HEK293 (cell line): Measurements from ENCODE around the gene ZCCHC24.

ENCODE experiments used
- CTCF ChIA-PET: fragments of 350-600 bp; formaldehyde crosslinking; extraction: SDS; loops from one replicate; lab custom pipeline; 2021; ENCODE audit warnings: antibody characterized with exemption; lab: Yijun Ruan, JAX
- POLR2A ChIA-PET: fragments of 300-600 bp; formaldehyde crosslinking; extraction: SDS; loops from one replicate; lab custom pipeline; 2020; ENCODE audit warnings: antibody characterized with exemption, inconsistent platforms; lab: Yijun Ruan, JAX
- H3K27ac ChIP-seq: fragments of 200-500 bp; sonication (Bioruptor generic); 2 replicates; pipeline ENCODE4 v1.5.1; 2014; ENCODE audit warnings: low read depth, low read length, control low read depth, inconsistent platforms; ENCODE audit errors: extremely low read depth
- H3K36me3 ChIP-seq, 2 experiments: fragments of 200-500 bp in 1 of 2; sonication (Bioruptor generic) in 1 of 2; 1 replicate in 1 of 2; 2 replicates in 1 of 2; pipeline ENCODE4 v1.5.1; 2014 to 2017; ENCODE audit warnings: inconsistent platforms in 2 of 2, low read length in 2 of 2; ENCODE audit not compliant: control insufficient read depth in 2 of 2, insufficient read depth in 1 of 2
- H3K4me1 ChIP-seq: fragments of 200-500 bp; sonication (Bioruptor generic); 2 replicates; pipeline ENCODE4 v1.5.1; 2014; ENCODE audit warnings: mild to moderate bottlenecking, low read length, inconsistent platforms; ENCODE audit not compliant: control insufficient read depth, insufficient read depth
- H3K4me3 ChIP-seq: 2 replicates; pipeline ENCODE4 v1.5.1; 2011; ENCODE audit warnings: low read depth, mild to moderate bottlenecking, control low read depth, low read length, moderate library complexity
- H3K9me3 ChIP-seq: fragments of 200-500 bp; sonication (Bioruptor generic); 2 replicates; pipeline ENCODE4 v1.5.1; 2014; ENCODE audit warnings: low read depth, low read length, inconsistent platforms; ENCODE audit not compliant: control insufficient read depth, insufficient read depth
- CTCF ChIP-seq: fragments of 450-650 bp; formaldehyde crosslinking; IDR thresholded peaks from 2 replicates; pipeline ENCODE4 v1.5.1; 2016; ENCODE audit warnings: missing biosample characterization, missing genetic modification characterization
- EGR2 ChIP-seq: fragments of 450-650 bp; formaldehyde crosslinking; IDR thresholded peaks from 2 replicates; pipeline ENCODE4 v1.5.1; 2016; ENCODE audit warnings: low read depth, missing biosample characterization, missing genetic modification characterization
- GFI1B ChIP-seq: fragments of 450-650 bp; formaldehyde crosslinking; IDR thresholded peaks from 2 replicates; pipeline ENCODE4 v1.5.1; 2016; ENCODE audit warnings: missing biosample characterization, missing genetic modification characterization
- GLIS1 ChIP-seq: fragments of 450-650 bp; formaldehyde crosslinking; IDR thresholded peaks from 2 replicates; pipeline ENCODE4 v1.5.1; 2016; ENCODE audit warnings: missing biosample characterization, missing genetic modification characterization
- HOXD13 ChIP-seq: sonication (generic); formaldehyde crosslinking; IDR thresholded peaks from 2 replicates; pipeline ENCODE4 v1.8.0; 2022; ENCODE audit warnings: missing genetic modification reagents, borderline replicate concordance
- KLF1 ChIP-seq: fragments of 450-650 bp; formaldehyde crosslinking; IDR thresholded peaks from 2 replicates; pipeline ENCODE4 v1.5.1; 2016; ENCODE audit warnings: missing biosample characterization, missing genetic modification characterization
- KLF17 ChIP-seq: fragments of 450-650 bp; formaldehyde crosslinking; IDR thresholded peaks from 2 replicates; pipeline ENCODE4 v1.5.1; 2016; ENCODE audit warnings: missing biosample characterization, missing genetic modification characterization
- SCRT2 ChIP-seq: fragments of 450-650 bp; formaldehyde crosslinking; IDR thresholded peaks from 2 replicates; pipeline ENCODE4 v1.5.1; 2016; ENCODE audit warnings: missing biosample characterization, missing genetic modification characterization
- ZBTB17 ChIP-seq: fragments of 450-650 bp; formaldehyde crosslinking; IDR thresholded peaks from 2 replicates; pipeline ENCODE4 v1.5.1; 2016; ENCODE audit warnings: missing biosample characterization, missing genetic modification characterization
- ZBTB20 ChIP-seq: fragments of 450-650 bp; formaldehyde crosslinking; IDR thresholded peaks from 2 replicates; pipeline ENCODE4 v1.5.1; 2016; ENCODE audit warnings: missing biosample characterization, missing genetic modification characterization
- ZFHX2 ChIP-seq: fragments of 450-650 bp; formaldehyde crosslinking; conservative IDR thresholded peaks from 2 replicates; pipeline ENCODE4 v1.5.1; 2016; ENCODE audit warnings: missing biosample characterization, missing genetic modification characterization
- ZIC2 ChIP-seq: fragments of 450-650 bp; formaldehyde crosslinking; IDR thresholded peaks from 2 replicates; pipeline ENCODE4 v1.5.1; 2016; ENCODE audit warnings: missing biosample characterization, missing genetic modification characterization
- ZNF138 ChIP-seq: fragments of 450-650 bp; formaldehyde crosslinking; IDR thresholded peaks from 2 replicates; pipeline ENCODE4 v1.5.1; 2016; ENCODE audit warnings: missing biosample characterization, missing genetic modification characterization, borderline replicate concordance
- ZNF24 ChIP-seq: fragments of 450-650 bp; formaldehyde crosslinking; IDR thresholded peaks from 2 replicates; pipeline ENCODE4 v1.5.1; 2016; ENCODE audit warnings: missing biosample characterization, missing genetic modification characterization
- ZNF280C ChIP-seq: fragments of 450-650 bp; formaldehyde crosslinking; IDR thresholded peaks from 2 replicates; pipeline ENCODE4 v1.5.1; 2016; ENCODE audit warnings: missing biosample characterization, missing genetic modification characterization
- ZNF341 ChIP-seq: fragments of 450-650 bp; formaldehyde crosslinking; IDR thresholded peaks from 2 replicates; pipeline ENCODE4; 2016; ENCODE audit warnings: low read depth, missing biosample characterization, missing genetic modification characterization
- ZNF596 ChIP-seq: fragments of 450-650 bp; IDR thresholded peaks from 2 replicates; pipeline ENCODE4 v1.5.0; 2018; ENCODE audit warnings: missing biosample characterization, mild to moderate bottlenecking, missing genetic modification characterization, moderate library complexity
- ZNF600 ChIP-seq: fragments of 450-650 bp; formaldehyde crosslinking; IDR thresholded peaks from 2 replicates; pipeline ENCODE4 v1.5.1; 2016; ENCODE audit warnings: missing biosample characterization, missing genetic modification characterization
- ZNF654 ChIP-seq: fragments of 450-650 bp; formaldehyde crosslinking; IDR thresholded peaks from 2 replicates; pipeline ENCODE4 v1.5.1; 2016; ENCODE audit warnings: low read depth, missing biosample characterization, missing genetic modification characterization
- ZSCAN30 ChIP-seq: fragments of 450-650 bp; IDR thresholded peaks from 2 replicates; pipeline ENCODE4 v1.5.1; 2018; ENCODE audit warnings: missing biosample characterization, mild to moderate bottlenecking, missing genetic modification characterization, moderate library complexity
- TF ChIP-seq, protein P1 (sequence below): fragments of 450-650 bp; formaldehyde crosslinking; IDR thresholded peaks from 2 replicates; pipeline ENCODE4 v1.5.1; 2016; ENCODE audit warnings: missing biosample characterization, missing genetic modification characterization

The ZCCHC24 gene

GRCh38 chr10:79487296-79488194 lies 42.1 kb upstream of the ZCCHC24 start:
- Histone ChIP-seq H3K27ac (no peak overlapping the region), H3K9me3 (no peaks in the 10 kb centered on the region), H3K4me1 (no peaks in the 10 kb centered on the region), H3K36me3 (no peaks in the 10 kb centered on the region), H3K4me3 (no peak overlapping the region)
- POLR2A ChIA-PET, result interaction anchor here (0.9 to 2.4 kb wide), 3 partner anchors 43 to 139 kb away, joined by 3 to 7 read pairs (median 4); partner anchors contain the start of gene ZCCHC24
- TF ChIP-seq ZNF24 (tag by site-specific recombination), result no peak
- 0 out of 2 replicates have a peak, but pooled peaks have one; percentile 21 for TF ChIP-seq CTCF (tag by site-specific recombination)
- TF ChIP-seq ZNF600 (tag by site-specific recombination), result 0 out of 2 replicates have a peak, but pooled peaks have one; percentile 12
- no peak for TF ChIP-seq HOXD13 (CRISPR knock-in tag)
- TF ChIP-seq GLIS1 (tag by site-specific recombination), result peak; percentile 65
- TF ChIP-seq ZBTB17 (tag by site-specific recombination), result peak; percentile 74
- peak; percentile 64 for TF ChIP-seq KLF1 (tag by site-specific recombination)
- TF ChIP-seq ZSCAN30 (tag by site-specific recombination), result peak; percentile 51; the same call in 1 of the 2 replicates
- TF ChIP-seq SCRT2 (tag by site-specific recombination), result no peak
- TF ChIP-seq ZNF654 (tag by site-specific recombination), result peak; percentile 64
- TF ChIP-seq ZBTB20 (tag by site-specific recombination), result peak; percentile 98
- CTCF ChIA-PET, result interaction anchor here (0.6 to 4.4 kb wide), 19 partner anchors 8 to 1468 kb away, joined by 3 to 85 read pairs (median 4); partner anchors contain the start of gene ZCCHC24

GRCh38 chr10:79484476-79484875 lies 39.1 kb upstream of the ZCCHC24 start:
- CTCF ChIA-PET, result interaction anchor here (0.7 to 1.2 kb wide), 3 partner anchors 11 to 85 kb away, joined by 3 to 4 read pairs (median 3); no protein-coding TSS in a partner anchor
- Histone ChIP-seq H3K4me3 (no peak overlapping the region), H3K36me3 (no peaks in the 10 kb centered on the region), H3K27ac (no peak overlapping the region), H3K4me1 (no peaks in the 10 kb centered on the region), H3K9me3 (no peaks in the 10 kb centered on the region)
- TF ChIP-seq, protein P1, sequence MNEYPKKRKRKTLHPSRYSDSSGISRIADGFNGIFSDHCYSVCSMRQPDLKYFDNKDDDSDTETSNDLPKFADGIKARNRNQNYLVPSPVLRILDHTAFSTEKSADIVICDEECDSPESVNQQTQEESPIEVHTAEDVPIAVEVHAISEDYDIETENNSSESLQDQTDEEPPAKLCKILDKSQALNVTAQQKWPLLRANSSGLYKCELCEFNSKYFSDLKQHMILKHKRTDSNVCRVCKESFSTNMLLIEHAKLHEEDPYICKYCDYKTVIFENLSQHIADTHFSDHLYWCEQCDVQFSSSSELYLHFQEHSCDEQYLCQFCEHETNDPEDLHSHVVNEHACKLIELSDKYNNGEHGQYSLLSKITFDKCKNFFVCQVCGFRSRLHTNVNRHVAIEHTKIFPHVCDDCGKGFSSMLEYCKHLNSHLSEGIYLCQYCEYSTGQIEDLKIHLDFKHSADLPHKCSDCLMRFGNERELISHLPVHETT (tag by site-specific recombination), result no peak
- POLR2A ChIA-PET, result interaction anchor here (0.6 kb wide), 1 partner anchor 151 kb away, joined by 3 read pairs; no protein-coding TSS in a partner anchor

DNA sequence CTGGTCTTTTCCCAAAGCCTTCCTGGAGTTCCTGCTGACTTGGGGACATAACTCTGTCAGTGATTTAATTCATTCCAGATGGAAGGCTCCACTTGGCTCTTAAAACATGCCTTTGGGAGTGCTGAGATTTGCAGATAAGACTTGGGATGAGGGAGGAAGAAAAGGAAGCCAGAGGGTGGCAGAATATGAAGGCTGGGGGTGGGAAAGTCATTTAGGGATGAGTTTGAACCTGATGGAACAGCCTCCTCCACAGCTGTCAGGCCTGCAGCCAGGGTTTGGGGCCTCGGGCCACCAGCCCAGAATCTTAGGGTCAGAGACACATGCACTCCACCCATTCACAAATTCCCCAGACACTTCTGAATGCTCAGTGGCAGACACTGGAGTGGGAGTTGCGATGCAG lies 38.5 kb upstream of the ZCCHC24 start:
- ChIA-PET CTCF (interaction anchor here (1.2 kb wide), 1 partner anchor 85 kb away, joined by 4 read pairs; no protein-coding TSS in a partner anchor), POLR2A (no interaction called here)
- no peak overlapping the region for H3K27ac ChIP-seq
- no peak overlapping the region for H3K4me3 ChIP-seq
- TF ChIP-seq ZFHX2 (tag by site-specific recombination), result peak; percentile 31
- TF ChIP-seq GFI1B (tag by site-specific recombination), result peak; percentile 98
- TF ChIP-seq GLIS1 (tag by site-specific recombination), result peak; percentile 64
- peak; percentile 68; the same call in 1 of the 2 replicates for TF ChIP-seq EGR2 (tag by site-specific recombination)
- TF ChIP-seq ZNF596 (tag by site-specific recombination), result no peak
- TF ChIP-seq ZNF280C (tag by site-specific recombination), result no peak
- no peak for TF ChIP-seq ZNF138 (tag by site-specific recombination)
- peak; percentile 29; the same call in 1 of the 2 replicates for TF ChIP-seq ZIC2
- TF ChIP-seq KLF17 (tag by site-specific recombination), result 0 out of 2 replicates have a peak, but pooled peaks have one; percentile 28
- TF ChIP-seq ZNF341, result peak; percentile 67
- H3K36me3 ChIP-seq, result no peaks in the 10 kb centered on the region
- H3K9me3 ChIP-seq, result no peaks in the 10 kb centered on the region
- H3K4me1 ChIP-seq, result no peaks in the 10 kb centered on the region
